WTC11 (cell line): Measurements from ENCODE around the gene SUSD1.

Experiments
- CTCF ChIP-seq: fragments of 200-600 bp; IDR thresholded peaks from 2 replicates; pipeline ENCODE4 v1.8.0; 2022; ENCODE audit warnings: antibody characterized with exemption
- MAX ChIP-seq: sonication (generic); formaldehyde crosslinking; IDR thresholded peaks from 2 replicates; pipeline ENCODE4 v1.8.0; 2022; ENCODE audit warnings: mild to moderate bottlenecking, missing genetic modification reagents

- TF ChIP-seq MAX (no peak), CTCF (no peak)
Observed at GRCh38 chr9:112130347-112130746, 44.8 kb downstream of the SUSD1 start.
